ENCODE data around the gene CLDN4.

GRCh38 chr7:73811760-73812168, 19.0 kb upstream of the CLDN4 start:
- TF ChIP-seq NELFE (IDR thresholded peaks at IDR 0.05; ENCODE audit: insufficient read depth, insufficient read length) (no peak), POLR2A (conservative IDR thresholded peaks at IDR 0.05) (no peak), CTCF (IDR thresholded peaks at IDR 0.05 in 2 of 3, conservative IDR thresholded peaks at IDR 0.05 in 1 of 3; ENCODE audit: insufficient read depth in 2 of 3, low read depth in 1 of 3, low read length in 3 of 3) (peak; percentile 93 to 94 (median 94)), ZNF311 (CRISPR knock-in tag; IDR thresholded peaks at IDR 0.05) (no peak), HDAC6 (IDR thresholded peaks at IDR 0.05; ENCODE audit: low read depth, low read length) (no peak), ZNF699 (CRISPR knock-in tag; IDR thresholded peaks at IDR 0.05; ENCODE audit: insufficient replicate concordance) (no peak), ZNF76 (CRISPR knock-in tag; IDR thresholded peaks at IDR 0.05; ENCODE audit: borderline replicate concordance) (no peak)

Data from K562 (cell line).